Articular chondrocyte of knee joint (primary cell): ENCODE data around the gene ELAVL3. TPM values are rescaled to one million over a fixed set of nuclear protein-coding genes. Genes with fewer than 3 reads are reported as not detected.

Experiments used
- small RNA-seq: library from RNA; depleted of rRNA; stranded (forward); fragments of <200 nt; gene quantifications from one replicate; pipeline ENCODE3, GENCODE V24; 2012
- total RNA-seq: library from RNA; depleted of rRNA; stranded (reverse); fragments of >200 nt; gene quantifications from 2 replicates; pipeline ENCODE4 v1.2.3, GENCODE V29; 2012

ELAVL3 gene
- total RNA-seq = not detected in 2 replicates

GRCh38 chr19:11480715-11481533 is at the start of gene ELAVL3:
TSS of gene ELAVL3 (minus strand) at chr19:11481046. CDS start at chr19:11480608, 438 bp downstream.

GRCh38 chr19:11528551-11529341 is 47.9 kb upstream of the ELAVL3 start, which contains the start of gene ECSIT:
TSS of gene ECSIT (minus strand) at chr19:11529134. CDS start at chr19:11519170, 9,964 bp downstream.

DNA sequence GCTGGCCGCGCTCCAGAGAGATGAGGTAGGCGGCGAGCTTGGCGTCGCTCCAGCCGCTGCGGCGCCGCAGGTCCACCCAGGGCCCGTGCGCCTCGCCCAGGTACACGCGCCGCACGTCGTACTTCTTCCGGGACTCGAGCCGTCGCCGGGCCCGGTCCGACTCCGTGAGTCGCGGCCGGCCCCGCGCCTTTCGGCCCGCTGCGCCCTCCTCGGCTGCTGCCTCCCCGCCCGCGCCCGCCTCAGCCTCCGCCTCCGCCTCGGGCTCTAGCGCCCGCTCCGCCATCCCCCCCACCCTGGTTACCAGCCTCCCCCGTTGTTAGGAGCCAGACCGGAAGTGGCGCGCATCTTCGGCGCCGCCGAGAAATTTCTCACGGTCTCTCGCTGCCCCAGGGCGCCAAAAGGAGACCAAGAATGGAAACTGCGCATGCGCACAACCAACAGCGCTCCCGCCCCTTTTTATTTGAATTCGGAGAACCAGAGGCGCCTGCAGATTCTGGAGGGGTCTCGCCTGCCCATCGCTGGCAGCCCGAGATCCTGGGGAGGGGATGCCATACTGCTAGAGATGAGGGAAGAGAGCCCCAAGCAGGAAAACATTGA is 24.8 kb upstream of the ELAVL3 start, which contains the start of gene ZNF653:
Gene ZNF653 (minus strand): TSS at position 336 of the 597 bp plus-strand sequence. CDS start 53 bp downstream, at position 283.

DNA sequence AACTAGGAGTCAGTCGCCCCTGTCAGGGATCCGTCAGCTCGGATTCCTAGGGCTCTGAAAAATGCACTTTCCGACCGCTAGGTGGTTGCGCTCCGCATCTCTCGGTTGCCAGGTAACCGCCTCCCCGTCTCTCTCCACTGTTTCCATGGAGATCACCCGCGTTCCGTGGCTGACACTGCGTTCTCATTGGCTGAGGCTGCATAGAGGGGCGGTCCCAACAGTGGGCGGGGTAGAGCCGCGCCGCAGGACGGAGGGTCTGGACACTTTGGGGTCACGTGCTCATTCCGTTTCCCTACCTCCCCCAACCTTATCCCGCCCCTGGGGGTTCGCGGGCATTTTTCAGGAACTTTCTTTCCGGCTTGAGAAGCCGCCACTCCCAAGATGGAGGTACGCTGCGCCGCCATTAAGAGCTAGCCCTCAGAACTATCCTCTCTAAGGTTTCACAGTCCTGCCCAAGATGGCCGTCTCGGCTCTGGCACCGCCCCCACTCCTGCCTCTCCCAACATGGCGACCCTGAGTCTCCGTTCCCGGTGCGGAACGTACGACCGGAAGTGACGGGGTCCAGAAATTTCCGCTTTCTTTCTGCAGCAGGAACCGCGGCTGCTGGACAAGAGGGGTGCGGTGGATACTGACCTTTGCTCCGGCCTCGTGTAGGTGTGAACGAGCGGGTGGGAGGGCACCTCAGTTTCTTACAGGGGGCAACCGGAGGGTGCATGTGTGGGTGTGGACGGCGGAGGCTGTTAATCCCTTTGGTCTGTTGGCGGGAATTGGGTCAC is 45.6 kb downstream of the ELAVL3 start, which contains the start of the genes ODAD3 and PRKCSH:
Gene ODAD3 (minus strand): TSS at position 65 of the 776 bp plus-strand sequence. CDS start 105 bp downstream, outside the sequence.
Gene PRKCSH (plus strand): TSS at position 579 of the 776 bp plus-strand sequence. CDS start 483 bp downstream, outside the sequence.

GRCh38 chr19:11418549-11419506 is 62.0 kb downstream of the ELAVL3 start, which contains the start of gene RGL3:
TSS of gene RGL3 (minus strand) at chr19:11419314. CDS start at chr19:11419278, 36 bp downstream.

Small RNAs within 50 kb of the gene (small RNA-seq; reads per million reads assigned to genes)
- gene MIR7974 = not detected
- not detected for gene RF00019
- not detected for gene RN7SL833P

Other genes starting within 250 kb of the ELAVL3 start
- gene ANGPTL8, start 241.4 kb downstream of the ELAVL3 start, total RNA-seq = not detected in 2 replicates
- 11.0 and 13.1 TPM in 2 replicates for gene DOCK6, start 218.5 kb downstream of the ELAVL3 start, total RNA-seq
- gene TSPAN16, start 184.9 kb downstream of the ELAVL3 start, total RNA-seq = not detected in 2 replicates
- gene RAB3D, start 141.4 kb downstream of the ELAVL3 start, total RNA-seq = 11.4 and 12.9 TPM in 2 replicates
- gene TMEM205, start 134.8 kb downstream of the ELAVL3 start, total RNA-seq = 76.3 and 80.2 TPM in 2 replicates
- 9.9 and 13.8 TPM in 2 replicates for gene CCDC159, start 134.5 kb downstream of the ELAVL3 start, total RNA-seq
- gene PLPPR2, start 125.6 kb downstream of the ELAVL3 start, total RNA-seq = 12.0 and 14.0 TPM in 2 replicates
- 0.43 and 0.91 TPM in 2 replicates for gene SWSAP1, start 106.4 kb downstream of the ELAVL3 start, total RNA-seq
- gene EPOR, start 96.7 kb downstream of the ELAVL3 start, total RNA-seq = 2.0 and 3.0 TPM in 2 replicates
- gene RGL3, start 61.7 kb downstream of the ELAVL3 start, total RNA-seq = 4.3 and 6.5 TPM in 2 replicates
- 0.26 and 0.32 TPM in 2 replicates for gene ODAD3, start 45.9 kb downstream of the ELAVL3 start, total RNA-seq
- gene PRKCSH, start 45.4 kb downstream of the ELAVL3 start, total RNA-seq = 114 and 135 TPM in 2 replicates
- 3.1 and 3.6 TPM in 2 replicates for gene ZNF653, start 24.8 kb upstream of the ELAVL3 start, total RNA-seq
- gene ECSIT, start 48.1 kb upstream of the ELAVL3 start, total RNA-seq = 15.0 and 21.0 TPM in 2 replicates
- gene CNN1, start 57.8 kb upstream of the ELAVL3 start, total RNA-seq = 1.0 and 1.1 TPM in 2 replicates
- 30.4 and 30.7 TPM in 2 replicates for gene ELOF1, start 78.2 kb upstream of the ELAVL3 start, total RNA-seq
- gene ACP5, start 96.6 kb upstream of the ELAVL3 start, total RNA-seq = 0.39 and 0.54 TPM in 2 replicates
- 15.0 and 21.1 TPM in 2 replicates for gene ZNF627, start 116.4 kb upstream of the ELAVL3 start, total RNA-seq